HG03280 (cell line): ENCODE results near the gene PHLPP1.
"Not testable (repeated sequence)": the region's sequence is repeated elsewhere in the genome, so short reads cannot be mapped to it uniquely, and the experiment has no call there.

Experiments
- ATAC-seq: cut with Tn5 transposase; IDR thresholded peaks from one replicate; pipeline ENCODE4 v1.9.1; 2021; ENCODE audit warnings: mild to moderate bottlenecking, moderate library complexity; ENCODE audit not compliant: unreplicated experiment

The PHLPP1 gene

DNA sequence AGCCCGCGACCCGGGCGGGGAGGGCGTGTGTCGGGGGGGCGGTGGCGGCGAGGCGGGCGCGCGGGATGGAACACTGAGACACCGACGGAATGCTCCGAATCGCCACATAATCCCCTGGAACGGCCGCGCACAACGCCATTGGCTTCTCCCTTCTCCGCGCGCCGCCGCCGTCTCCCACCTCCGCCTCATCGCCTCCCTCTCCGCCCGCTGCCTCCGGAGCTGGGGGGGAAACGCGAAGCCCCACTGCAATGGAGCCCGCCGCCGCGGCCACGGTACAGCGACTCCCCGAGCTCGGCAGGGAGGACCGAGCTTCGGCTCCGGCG lies at the start of gene PHLPP1:
TSS of gene PHLPP1 (plus strand) at position 106 of the 323 bp plus-strand sequence. CDS start at position 249, 143 bp downstream.
- peak; percentile 34 for ATAC-seq

DNA sequence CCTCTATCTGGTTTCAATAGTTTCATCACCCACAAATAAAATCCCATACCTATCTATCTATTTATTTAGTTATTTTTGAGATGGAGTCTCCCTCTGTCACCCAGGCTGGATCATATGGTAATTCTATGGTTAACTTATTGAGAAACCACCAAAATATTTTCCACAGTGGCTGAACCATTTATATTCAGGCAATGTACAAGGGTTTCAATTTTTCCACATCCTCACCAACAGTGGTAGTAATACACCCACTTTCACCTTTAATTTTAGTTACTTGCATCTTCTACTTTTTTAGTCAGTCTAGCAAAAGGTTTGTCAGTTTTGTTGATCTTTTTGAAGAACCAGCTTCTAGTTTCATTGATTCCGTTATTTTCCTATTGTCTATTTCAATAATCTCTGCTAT lies 46.1 kb upstream of the PHLPP1 start:
- ATAC-seq, result no peak

DNA sequence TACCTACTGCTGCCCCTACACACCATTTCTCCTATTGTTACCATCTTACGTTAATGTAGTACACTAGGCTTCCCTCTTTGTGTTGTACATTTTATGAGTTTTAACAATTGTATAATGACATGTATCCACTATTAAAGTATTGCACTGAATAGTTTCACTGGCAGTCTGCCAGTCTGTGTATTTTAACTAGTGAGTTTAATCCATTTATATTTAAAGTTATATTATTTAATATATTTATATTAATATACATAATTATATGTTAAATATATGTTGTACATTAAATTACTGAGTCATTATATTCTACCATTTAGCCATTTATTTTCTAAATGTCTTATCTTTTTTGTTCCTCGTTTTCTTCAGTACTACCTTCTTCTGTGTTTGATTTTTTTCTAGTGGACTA lies 44.8 kb upstream of the PHLPP1 start:
- ATAC-seq, result no peak

DNA sequence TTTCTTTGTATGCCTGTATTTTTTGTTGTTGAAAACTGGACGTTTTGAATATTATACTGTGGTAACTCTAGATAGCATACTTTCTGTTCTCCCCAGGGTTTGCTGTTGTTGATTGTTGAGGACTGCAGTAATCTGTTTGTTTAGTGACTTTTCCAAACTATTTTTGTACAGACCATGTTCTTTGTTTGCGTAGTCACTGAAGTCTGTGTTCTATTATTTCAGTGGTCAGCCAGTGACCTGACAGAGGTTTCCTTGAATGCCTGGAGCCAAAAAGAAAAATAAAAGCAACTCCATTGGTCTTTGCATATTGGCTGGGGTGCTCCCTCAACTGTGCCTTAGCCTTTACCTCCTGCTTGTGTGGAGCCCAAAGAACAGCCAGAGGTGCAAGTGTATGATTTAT lies 42.7 kb upstream of the PHLPP1 start:
- no peak for ATAC-seq

DNA sequence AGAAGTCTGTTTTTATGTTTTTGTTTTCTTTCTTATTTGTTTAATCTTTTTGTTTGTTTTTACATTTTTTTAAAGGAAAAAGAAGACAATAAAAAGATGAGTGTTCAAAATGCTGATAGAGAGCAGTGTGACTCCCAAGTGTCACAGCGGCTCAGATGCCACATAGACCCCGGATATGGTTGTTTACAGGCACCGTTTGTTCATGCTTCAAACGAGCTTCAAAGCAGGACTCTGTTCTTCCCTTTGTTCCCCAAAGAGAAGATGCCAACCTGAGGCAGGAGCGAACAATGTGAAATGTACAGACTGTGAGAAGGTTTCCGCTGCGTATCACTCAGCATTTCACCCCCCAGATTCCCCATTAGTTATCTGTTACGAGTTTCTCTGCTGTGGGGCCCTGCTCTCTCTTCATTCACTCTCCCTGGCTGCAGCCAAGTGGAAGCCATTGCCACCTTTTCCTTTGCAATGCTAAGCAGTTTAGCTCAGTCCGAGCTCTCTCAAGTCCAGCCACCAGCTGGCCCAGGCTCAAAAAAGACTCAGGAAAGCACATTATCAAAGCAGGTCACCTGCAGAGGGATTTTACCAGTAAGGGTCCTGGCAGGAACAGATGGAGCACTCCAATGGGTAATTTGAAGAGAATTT lies 36.4 kb upstream of the PHLPP1 start:
- ATAC-seq, result no peak

DNA sequence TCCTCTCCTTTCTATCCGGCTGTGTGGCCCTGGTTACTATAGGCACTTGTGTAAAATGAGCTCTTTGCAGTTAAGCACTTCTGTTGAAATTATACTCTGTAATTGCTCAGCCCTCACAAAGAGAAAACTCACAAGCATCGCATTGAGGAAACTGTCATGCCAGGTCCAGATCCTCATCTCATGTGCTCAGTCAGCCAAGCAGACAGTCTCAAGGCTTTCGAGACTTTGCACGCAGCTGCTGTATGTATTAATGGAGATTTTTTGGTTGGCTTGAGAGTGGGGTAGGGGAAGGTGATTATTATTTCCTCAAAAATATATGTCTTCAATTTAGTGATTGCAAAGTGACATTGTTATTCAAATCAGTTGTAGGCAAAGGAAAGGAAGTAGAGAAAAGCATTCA lies 33.0 kb upstream of the PHLPP1 start:
- ATAC-seq, result no peak

DNA sequence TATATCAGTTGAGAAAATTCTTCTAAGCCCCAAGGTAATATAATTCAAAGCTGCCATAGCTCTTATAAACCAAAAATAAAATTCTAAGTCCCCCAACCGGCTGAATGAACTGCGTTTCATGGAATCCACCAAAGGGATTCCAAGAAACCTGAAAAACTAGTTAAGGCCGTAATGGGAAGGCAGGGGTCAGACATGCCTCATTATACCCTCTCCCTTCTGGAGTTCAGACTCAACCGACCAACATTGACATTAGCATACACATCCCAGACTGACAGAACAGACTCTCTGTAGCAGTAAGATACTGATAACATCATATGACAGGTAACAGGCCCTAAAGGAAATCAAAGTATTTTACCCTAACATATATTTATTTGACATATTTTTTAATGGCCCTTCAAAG lies 31.4 kb upstream of the PHLPP1 start:
- no peak for ATAC-seq

DNA sequence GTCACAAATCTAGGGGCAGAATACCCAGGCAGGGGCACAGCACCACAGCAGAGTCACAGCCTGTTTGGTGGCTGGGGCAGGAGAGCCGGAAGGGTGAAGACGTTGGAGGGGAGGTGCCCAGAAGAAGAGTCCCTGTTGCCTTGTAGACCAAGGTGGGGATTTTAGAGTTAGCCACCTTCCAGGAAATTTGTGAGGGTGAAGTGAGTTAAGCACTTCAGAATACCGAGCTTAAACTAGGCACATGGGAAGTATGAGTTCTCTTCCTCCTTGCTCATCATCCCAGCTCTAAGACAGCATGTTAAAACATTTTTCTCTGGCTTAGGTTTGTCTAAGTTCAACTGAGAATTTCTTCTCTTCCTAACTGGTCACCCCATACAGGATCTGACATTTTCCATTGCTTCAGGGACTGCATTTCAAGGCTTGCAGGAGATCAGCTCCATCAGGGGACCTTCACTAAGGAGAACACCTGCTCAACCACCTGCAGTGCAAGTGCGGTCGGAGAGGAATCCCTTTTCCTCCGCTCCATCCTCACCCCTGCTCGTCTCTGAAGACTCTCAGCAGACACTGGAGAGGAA lies 26.5 kb upstream of the PHLPP1 start:
- no peak for ATAC-seq

DNA sequence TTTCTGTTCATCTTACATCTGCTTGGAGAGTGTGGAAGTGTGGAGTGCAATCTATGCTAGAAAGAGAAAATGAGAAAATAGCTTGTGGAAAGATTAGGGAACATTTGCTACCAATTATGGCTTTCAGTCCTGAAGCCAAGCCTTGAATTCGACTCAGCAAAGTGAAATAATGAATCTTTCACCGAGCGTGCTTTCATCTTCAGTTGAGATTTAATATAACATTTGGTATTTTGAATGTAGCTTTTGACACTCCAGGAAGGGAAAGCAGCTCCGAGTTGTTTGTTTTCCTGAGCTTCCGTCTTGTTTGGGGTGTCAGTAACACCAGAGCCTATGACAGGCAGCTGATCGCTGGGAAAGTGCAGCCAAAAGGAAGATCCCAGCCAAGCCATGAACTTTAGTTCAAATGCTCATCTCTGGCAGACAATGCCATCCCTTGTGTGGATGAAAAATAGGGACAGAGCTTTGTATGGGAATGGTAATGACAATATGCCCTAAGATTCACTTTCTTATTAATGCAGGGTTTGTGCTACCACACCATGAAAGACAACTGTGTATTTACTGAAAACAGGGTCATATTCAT lies 25.0 kb upstream of the PHLPP1 start:
- no peak for ATAC-seq

DNA sequence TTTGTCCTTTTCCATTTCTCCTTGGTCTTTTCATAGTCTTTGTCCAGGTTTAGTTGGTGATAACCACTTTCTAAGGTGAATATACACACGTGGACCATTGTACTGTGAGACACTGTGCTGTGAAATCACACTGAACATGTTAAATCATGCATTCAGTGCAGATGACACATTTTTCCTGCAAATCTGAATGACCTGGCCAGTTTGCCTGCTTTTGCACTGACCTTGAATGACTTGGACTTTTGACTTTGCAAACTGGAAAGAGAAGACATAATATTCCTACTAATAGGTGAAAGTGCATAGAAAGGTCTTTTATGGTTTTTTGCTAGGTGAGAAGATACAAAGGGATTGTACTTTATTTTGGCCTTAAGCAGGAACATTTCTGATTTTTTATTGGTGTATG lies 21.7 kb upstream of the PHLPP1 start:
- ATAC-seq, result no peak

DNA sequence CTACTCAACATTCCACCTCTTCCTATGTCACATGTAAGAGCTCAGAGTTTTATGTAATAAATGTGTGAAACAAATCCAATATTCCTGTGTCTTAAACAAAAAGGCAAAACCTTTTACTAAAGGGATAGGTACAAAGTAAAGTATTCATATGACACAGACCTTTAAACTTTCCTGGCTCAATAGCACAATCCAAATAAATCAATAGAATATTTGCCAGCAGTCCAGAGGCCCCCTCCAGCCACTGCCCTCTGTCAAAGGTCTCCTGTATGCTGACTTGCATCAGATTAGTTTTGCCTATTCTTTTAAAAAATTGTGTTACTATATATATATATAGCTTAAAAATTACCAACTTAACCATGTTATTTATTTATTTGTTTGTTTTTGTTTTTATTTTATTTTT lies 17.7 kb upstream of the PHLPP1 start:
- no peak for ATAC-seq

DNA sequence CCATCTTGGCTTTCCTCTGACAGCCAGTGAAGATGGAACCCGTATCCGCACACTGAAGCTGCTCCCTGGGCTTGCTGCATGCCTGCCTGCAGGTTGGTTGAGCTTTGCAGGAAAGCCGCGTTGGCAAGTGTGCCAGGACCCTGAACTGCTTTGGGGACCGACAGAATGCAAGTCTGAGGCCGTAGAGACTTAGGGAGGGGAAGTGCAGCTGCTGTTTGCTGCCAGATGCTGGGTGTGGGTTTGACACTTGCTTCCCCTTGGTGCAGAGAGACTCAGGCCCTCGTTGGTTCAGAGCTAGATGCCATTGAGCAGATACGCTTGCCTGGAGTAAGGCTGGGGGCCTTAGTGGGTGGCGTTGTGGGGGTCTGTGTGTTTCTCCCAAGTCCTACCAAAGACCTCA lies 13.1 kb upstream of the PHLPP1 start:
- no peak for ATAC-seq

DNA sequence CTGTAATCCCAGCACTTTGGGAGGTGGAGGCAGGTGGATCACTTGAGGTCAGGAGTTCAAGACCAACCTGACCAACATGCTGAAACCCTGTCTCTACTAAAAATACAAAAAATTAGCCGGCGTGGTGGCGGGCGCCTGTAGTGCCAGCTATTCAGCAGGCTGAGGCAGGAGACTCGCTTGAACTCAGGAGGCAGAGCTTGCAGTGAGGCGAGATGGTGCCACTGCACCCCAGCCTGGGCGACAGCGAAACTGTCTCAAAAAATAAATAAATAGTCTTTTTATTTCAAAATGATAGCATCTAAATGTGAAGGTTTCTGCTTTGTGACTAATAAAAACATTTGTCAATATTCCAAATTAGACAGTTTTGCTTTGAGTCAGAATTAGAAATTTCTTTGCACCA lies 8.5 kb upstream of the PHLPP1 start:
- ATAC-seq, result not testable (repeated sequence)

DNA sequence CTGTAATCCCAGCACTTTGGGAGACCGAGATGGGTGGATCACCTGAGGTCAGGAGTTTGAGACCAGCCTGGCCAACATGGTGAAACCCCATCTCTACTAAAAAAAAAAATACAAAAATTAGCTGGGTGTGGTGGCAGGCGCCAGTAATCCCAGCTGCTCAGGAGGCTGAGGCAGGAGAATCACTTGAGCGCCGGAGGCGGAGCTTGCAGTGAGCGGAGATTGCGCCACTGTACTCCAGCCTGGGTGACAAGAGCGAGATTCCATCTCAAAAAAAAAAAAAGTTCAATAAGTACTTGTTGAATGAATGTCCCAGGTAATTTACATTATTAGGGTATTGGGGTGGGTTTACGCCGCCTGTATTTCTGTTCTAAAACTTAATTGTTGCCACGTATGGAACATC lies 5.4 kb upstream of the PHLPP1 start:
- not testable (repeated sequence) for ATAC-seq

DNA sequence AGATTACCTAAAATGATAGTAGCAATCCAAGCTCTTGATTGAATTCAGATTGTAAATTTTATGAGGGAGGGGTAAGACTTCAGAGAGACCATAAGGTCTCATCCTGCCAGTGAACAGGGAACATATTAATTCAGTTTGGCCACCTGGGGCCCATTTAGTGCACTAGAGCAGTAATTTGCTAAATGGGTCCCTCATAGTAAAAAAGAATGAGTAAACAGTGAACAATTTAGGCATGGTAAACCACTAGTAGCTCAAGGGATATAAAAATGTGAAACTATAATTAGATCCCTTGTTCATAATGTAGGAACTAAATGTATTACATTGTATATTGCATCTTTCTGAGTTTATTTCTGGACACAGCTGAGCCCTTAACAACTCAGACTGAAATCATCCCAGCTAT lies 4.9 kb upstream of the PHLPP1 start:
- ATAC-seq, result no peak

DNA sequence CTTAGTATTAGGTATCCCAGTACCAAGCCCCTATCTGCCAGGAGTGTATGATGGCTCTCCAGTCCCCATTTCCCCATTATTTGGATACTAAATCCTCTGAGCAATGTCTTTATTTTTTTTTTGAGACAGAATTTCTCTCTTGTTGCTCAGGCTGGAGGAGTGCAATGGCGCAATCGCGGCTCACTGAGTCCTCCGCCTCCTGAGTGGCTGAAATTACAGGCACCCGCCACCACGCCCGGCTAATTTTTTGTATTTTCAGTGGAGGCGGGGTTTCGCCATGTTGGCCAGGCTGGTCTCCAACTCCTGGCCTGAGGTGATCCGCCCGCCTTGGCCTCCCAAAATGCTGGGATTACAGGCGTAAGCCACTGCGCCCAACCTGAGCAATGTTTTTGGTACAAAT lies 3.6 kb upstream of the PHLPP1 start:
- ATAC-seq, result no peak

DNA sequence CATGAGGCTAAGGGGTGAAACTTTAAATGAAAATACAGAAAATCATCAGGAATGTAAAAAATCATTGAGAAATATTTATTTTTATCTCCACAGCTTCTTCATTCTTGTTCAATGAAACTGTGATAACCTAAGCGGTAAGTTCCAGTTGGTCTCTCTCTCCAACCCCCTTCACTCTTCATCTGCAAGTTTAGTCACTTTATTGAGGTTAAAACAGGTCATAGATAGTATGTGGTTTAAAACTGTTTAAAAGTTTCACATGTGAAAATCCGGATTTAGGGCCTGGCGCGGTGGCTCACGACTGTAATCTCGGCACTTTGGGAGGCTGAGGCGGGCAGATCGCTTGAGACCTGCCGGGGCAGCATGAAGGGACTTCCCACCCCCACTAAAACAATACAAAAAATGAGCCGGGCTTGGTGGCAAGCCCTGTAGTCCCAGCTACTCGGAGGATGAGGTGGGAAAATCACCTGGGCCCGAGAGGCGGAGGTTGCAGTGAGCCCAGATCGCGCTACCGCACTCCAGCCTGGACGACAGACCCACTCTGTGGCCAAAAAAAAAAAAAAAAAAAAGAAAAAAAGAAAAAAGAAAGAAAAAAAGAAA lies 1.6 kb upstream of the PHLPP1 start:
- ATAC-seq, result no peak

DNA sequence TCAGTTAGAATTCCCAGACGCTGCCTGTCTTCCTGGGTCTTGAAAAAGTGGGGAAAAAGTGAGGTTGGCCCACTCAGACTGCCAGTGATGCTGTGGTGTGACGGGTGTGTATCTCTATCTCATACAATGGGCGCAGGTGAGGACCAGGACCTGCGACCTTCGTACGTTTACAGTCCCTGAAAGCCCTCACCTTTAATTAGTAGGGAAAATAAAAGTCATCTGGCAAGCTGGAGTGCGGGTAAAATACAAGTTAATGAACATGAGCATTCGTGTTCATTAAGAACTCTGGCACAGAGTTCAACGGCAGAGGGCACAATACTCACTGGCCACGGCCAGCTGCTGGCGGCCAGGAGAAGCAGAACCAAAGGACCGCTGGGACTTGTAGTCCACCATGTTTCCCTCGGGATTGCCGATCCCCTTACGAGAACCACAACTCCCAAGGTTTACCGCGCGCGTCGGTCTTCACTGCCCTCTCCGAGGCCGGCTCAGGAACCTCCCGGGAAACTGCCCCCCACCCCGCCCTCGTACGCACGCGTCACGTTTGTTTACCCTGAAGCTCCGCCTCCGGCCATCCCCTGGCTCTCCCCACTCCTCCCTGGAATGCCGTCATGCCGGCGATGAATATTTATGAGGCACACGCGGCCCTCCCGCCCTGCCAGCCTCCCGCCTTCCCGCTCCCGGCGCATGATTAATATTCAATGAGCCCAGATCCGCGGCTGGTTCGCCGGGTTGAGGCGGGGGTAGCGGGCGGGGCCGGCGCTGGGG lies 488 bp upstream of the PHLPP1 start:
- peak; percentile 61 for ATAC-seq

DNA sequence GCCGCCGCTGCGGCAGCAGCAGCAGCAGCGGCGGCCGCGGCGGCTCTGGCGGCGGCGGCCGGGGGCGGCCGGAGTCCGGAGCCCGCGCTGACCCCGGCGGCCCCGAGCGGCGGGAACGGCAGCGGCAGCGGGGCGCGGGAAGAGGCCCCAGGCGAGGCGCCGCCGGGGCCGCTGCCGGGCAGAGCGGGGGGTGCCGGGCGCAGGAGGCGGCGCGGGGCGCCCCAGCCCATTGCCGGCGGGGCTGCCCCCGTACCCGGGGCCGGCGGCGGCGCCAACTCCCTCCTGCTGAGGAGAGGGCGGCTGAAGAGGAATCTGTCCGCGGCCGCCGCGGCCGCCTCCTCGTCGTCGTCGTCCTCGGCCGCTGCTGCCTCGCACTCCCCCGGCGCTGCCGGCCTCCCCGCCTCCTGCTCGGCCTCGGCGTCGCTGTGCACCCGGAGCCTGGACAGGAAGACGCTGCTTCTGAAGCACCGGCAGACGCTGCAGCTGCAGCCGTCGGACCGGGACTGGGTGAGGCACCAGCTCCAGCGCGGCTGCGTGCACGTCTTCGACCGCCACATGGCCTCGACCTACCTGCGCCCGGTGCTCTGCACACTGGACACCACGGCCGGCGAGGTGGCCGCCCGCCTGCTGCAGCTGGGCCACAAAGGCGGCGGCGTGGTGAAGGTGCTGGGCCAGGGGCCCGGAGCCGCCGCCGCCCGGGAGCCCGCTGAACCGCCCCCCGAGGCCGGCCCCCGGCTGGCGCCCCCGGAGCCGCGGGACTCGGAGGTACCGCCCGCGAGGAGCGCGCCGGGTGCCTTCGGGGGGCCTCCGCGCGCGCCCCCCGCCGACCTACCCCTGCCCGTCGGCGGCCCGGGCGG lies 646 bp downstream of the PHLPP1 start:
- ATAC-seq, result peak; percentile 37

DNA sequence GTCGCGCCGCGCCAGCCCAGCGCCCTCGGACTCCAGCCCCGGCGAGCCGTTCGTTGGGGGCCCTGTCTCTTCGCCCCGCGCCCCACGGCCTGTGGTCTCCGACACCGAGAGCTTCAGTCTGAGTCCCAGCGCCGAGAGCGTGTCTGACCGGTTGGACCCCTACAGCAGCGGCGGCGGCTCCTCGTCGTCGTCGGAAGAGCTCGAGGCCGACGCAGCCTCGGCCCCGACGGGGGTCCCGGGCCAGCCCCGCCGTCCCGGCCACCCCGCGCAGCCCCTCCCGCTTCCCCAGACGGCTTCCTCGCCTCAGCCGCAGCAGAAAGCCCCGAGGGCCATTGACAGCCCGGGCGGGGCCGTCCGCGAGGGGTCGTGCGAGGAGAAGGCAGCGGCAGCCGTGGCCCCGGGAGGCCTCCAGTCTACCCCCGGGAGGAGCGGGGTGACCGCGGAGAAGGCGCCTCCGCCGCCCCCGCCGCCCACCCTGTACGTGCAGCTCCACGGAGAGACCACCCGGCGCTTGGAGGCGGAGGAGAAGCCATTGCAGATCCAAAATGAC lies 1.4 kb downstream of the PHLPP1 start:
- no peak for ATAC-seq
